OCI-M1 (cell line): ENCODE data around the gene CLDN14.
A peak's percentile ranks its signal among the peaks of the same experiment; 100 is the strongest.
"Not testable (repeated sequence)": the region's sequence is repeated elsewhere in the genome, so short reads cannot be mapped to it uniquely, and the experiment has no call there.

Experiments
- DNase-seq: peaks from one replicate; lab custom pipeline; 2025; lab: John Stamatoyannopoulos, UW

CLDN14 gene

GRCh38 chr21:36501589-36501892, 21.6 kb upstream of the CLDN14 start:
- no peak for DNase-seq

- DNase-seq: no peak
These were observed 19.9 kb upstream of the CLDN14 start for GRCh38 chr21:36499578-36500471.

GRCh38 chr21:36494557-36494956, 14.6 kb upstream of the CLDN14 start:
- no peak for DNase-seq

DNA sequence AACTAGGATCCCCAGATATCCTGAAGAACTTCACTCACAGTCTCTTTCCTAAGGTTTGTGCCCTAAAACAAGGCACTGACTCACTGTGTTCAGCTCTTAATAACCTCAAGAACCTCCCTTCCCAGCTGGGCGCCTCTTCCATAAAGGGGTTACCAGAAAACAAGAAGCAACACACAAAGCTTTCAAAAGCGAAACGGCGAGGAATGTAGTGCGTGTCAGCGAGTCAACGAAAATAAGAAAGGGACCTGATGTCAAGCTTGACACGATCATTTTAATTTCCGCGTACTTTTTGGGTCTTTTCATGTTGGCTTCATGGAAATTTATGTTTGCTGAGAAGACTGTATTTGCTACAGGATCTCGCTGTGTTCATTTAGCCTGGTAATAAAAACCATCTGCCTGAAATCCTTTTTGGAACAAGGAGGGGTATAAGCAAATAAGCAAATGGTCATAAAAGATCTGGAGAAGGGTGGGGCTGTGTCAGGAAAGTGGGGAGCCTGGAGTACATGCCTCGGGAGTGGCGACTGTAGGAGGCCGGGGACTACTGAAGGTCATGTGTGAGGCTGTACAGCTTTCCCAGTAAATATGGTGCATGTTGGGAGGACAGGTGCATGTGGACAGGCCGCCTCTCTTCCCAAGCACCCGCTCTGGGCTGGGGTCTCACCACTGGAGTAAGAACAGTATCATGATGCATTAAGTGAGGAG, 11.4 kb upstream of the CLDN14 start:
- no peak for DNase-seq

- DNase-seq: no peak
These were observed 9.8 kb upstream of the CLDN14 start for GRCh38 chr21:36489776-36490165.

GRCh38 chr21:36489103-36489775, 9.3 kb upstream of the CLDN14 start:
- DNase-seq: no peak

DNA sequence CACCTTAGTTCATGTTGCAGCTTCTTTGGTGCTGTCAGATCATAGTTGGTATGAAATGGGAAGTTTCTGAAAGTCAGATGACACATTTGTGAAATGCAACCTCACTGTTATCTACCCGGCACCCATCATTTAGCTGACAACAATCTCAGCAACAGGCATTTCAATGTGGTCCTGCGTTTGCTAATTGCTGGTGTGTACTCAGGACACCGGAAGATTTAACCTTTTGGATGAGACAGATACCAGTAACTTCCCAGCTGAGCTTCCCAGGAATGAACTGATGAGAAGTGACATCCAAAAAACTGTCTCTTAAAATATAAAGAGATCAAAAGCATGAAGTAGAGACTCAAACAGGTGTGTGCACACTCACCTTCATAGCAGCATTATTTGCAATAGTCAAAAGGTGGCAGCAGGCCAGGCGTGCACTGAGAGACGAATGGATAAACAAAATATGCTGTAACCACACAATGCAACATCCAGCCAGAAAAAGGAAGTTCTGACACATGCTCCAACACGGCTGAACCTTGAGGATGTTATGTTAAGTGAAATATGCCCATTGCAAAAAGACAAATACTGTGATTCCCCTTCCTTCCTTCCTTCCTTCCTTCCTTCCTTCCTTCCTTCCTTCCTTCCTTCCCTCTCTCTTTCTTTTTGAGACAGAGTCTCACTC, 7.9 kb upstream of the CLDN14 start:
- DNase-seq: peak; percentile 64

- DNase-seq: no peak
These were observed 6.3 kb upstream of the CLDN14 start for GRCh38 chr21:36486246-36486645.

- no peak for DNase-seq
These were observed 5.6 kb upstream of the CLDN14 start for GRCh38 chr21:36485476-36485875.

GRCh38 chr21:36483095-36483494, 3.2 kb upstream of the CLDN14 start:
- no peak for DNase-seq

- DNase-seq: no peak
These were observed 2.8 kb upstream of the CLDN14 start for GRCh38 chr21:36482673-36483072.

DNA sequence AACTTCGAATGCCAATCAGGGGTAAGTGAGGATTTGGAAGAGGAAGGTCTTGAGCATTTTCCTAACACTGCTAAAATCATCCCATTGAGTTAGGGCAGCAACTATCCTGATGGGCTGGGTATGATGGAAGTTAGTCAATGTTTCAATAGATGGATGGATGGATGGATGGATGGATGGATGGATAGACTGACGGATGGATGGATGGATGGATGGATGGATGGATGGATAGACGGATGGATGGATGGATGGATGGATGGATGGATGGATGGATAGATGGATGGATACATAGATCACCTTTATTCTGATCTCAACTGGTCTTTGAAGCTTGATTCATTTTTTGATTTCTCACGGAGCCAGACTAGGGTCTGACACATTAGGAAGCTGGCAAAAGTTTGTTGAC, 2.3 kb upstream of the CLDN14 start:
- no peak for DNase-seq

- no peak for DNase-seq
These were observed 1.7 kb upstream of the CLDN14 start for GRCh38 chr21:36481639-36482038.

GRCh38 chr21:36480618-36481017, 696 bp upstream of the CLDN14 start:
- DNase-seq: no peak

DNA sequence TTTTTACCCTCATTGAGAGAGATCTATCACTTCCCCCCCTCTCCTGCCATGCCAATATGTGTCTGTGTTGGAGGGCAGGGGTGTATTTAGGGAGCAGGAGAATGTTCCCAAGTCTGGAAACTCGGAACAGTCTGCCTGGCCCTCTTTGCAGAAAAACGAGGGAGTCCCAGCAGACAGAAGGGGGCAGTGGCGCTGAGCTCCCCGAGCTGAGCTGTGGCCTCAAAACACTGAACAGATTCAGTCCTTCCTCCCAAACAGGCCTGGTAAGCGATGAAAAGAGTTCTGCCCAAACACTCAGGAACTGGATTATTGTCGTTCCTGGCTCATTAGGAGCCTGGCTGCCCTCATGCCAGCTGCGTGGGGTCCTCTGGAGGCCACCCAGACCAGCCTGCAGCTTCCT, 981 bp downstream of the CLDN14 start:
- DNase-seq: no peak

DNA sequence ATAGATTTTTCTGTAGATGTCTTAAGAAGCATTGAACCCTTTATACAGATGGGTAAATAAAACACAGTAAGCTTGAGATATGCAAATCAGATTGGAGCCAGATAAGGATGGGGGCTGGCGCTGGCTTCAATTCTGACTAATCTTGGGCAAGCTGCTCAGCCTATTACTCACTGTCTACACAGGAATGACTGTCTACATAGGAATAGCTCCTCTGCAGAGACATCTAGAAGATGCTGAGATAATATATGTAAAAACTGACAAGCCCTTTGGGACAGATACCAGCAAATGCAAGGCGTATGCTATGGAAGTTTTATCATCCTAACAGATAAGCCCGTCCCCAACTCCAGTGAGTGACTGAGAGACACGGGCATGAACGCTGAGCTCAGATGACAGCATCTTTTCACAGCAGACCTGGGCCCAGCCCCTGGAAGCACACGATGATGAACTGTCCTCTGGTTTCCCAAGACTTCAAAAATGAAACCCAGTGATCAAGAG, 1.7 kb downstream of the CLDN14 start:
- no peak for DNase-seq

DNA sequence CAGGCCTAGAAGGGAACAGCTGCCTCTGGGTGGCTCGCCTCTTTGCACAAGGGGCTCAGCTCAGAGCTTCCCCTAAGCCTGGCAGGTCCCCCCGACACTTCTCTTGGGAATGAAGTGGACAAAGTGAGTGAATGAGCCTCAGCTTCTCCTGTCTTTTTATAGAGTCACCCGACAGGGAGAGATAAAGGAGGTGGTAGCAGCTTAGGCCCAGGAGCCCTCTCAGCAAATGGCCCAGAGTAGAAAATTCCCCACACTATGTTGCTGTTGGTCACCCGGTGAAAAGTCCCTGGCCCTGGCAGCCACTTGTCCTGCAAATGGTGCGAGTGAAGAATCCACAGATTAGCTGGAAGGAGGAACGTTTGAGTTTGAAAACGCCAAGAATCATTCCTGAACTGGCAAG, 2.4 kb downstream of the CLDN14 start:
- DNase-seq: no peak

- DNase-seq: no peak
These were observed 2.9 kb downstream of the CLDN14 start for GRCh38 chr21:36477001-36477400.

DNA sequence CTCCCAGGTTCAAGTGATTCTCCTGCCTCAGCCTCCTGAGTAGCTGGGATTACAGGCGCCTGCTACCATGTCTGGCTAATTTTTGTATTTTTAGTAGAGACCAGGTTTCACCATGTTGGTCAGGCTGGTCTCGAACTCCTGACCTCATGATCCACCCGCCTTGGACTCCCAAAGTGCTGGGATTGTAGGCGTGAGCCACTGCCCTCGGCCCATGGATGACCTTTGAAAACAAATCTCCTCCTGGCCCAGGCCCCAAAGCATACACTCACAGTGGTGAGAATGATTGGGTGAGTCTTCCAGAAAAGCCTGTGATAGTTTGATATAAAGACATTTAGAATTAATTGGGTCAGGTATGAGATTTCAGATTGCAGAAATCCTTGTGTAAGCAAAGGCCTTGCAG, 3.4 kb downstream of the CLDN14 start:
- not testable (repeated sequence) for DNase-seq

- DNase-seq: no peak
These were observed 5.3 kb downstream of the CLDN14 start for GRCh38 chr21:36474591-36474990.

DNA sequence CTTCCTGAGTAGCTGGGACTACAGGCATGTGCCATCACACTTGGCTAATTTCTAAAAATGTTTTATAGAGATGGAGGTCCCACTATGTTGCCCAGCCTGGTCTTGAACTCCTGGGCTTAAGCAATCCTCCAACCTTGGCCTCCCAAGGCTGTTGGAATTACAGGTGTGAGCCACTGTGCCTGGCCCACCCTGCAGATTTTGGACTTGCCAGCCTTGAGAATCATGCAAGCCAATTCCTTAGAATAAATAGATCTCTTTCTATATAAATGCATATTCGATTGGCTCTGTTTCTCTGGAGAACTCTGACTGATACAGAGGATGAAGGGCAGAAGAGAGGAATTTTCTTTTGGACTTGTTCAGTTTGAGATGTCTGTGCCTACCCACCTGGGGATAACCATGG, 6.7 kb downstream of the CLDN14 start:
- DNase-seq: no peak

- no peak for DNase-seq
These were observed 7.5 kb downstream of the CLDN14 start for GRCh38 chr21:36472377-36472776.
